Kidney (tissue), 14 donors: ENCODE data around the gene NSD1. TPM values are rescaled to one million over a fixed set of nuclear protein-coding genes. Genes with fewer than 3 reads are reported as not detected.
A peak's percentile ranks its signal among the peaks of the same experiment; 100 is the strongest.

Source experiments
- DNase-seq, 5 donors: peaks; one replicate each; pipeline ENCODE4 v3.0.0-alpha.2; 2013 to 2020
- FAIRE-seq: peaks from 2 replicates; lab custom pipeline; 2012; peaks lifted over from hg19 to GRCh38; lab: Jason Lieb, UNC
- H3K27ac ChIP-seq, 2 donors: one replicate each; pipeline ENCODE4 v1.7.0; 2013; ENCODE audit warnings: low read depth in 2 of 2, low read length in 2 of 2, inconsistent platforms in 1 of 2
- H3K27me3 ChIP-seq: one replicate; pipeline ENCODE4 v1.7.1; 2013; ENCODE audit warnings: low read length, inconsistent platforms; ENCODE audit not compliant: control insufficient read depth, insufficient read depth
- H3K36me3 ChIP-seq, 3 donors: one replicate each; pipeline versions ENCODE4 v1.7.0 to v1.7.1; 2013; ENCODE audit warnings: low read length in 3 of 3, control low read depth in 1 of 3, inconsistent platforms in 1 of 3; ENCODE audit not compliant: insufficient read depth in 3 of 3, control insufficient read depth in 2 of 3
- H3K4me1 ChIP-seq, 3 donors: one replicate each; pipeline versions ENCODE4 v1.7.0 to v1.7.1; 2013; ENCODE audit warnings: low read length in 3 of 3, inconsistent platforms in 1 of 3, low read depth in 1 of 3; ENCODE audit not compliant: control insufficient read depth in 2 of 3, insufficient read depth in 2 of 3
- H3K4me3 ChIP-seq, 3 donors: one replicate each; pipeline versions ENCODE4 v1.7.0 to v1.8.1; 2013; ENCODE audit warnings: low read length in 3 of 3, control low read depth in 1 of 3, inconsistent platforms in 1 of 3
- H3K9ac ChIP-seq, 3 donors: one replicate each; pipeline versions ENCODE4 v1.7.0 to v1.7.1; 2013; ENCODE audit warnings: low read length in 3 of 3, control low read depth in 1 of 3, inconsistent platforms in 1 of 3
- H3K9me3 ChIP-seq, 3 donors: one replicate each; pipeline versions ENCODE4 v1.7.0 to v1.7.1; 2013; ENCODE audit warnings: low read length in 3 of 3, control low read depth in 1 of 3, inconsistent platforms in 1 of 3; ENCODE audit not compliant: control insufficient read depth in 2 of 3, insufficient read depth in 1 of 3
- CTCF ChIP-seq: IDR thresholded peaks from 3 replicates; pipeline ENCODE4 v1.5.1; 2012; ENCODE audit warnings: mild to moderate bottlenecking, moderate library complexity, borderline replicate concordance; ENCODE audit not compliant: insufficient read depth; ENCODE audit errors: extremely low read depth
- intact Hi-C: fragments of 100-400 bp; cut with DNase I; formaldehyde crosslinking; loops from one replicate; pipeline ENCODE4 v1.11.1; 2022
- polyA plus RNA-seq: library from polyadenylated mRNA; stranded (reverse); fragments of 350-450 nt; fragmentation: Illumina TruSeq; extraction: RNeasy Lipid Tissue Mini Kit (QIAGEN cat#74804); gene quantifications from one replicate; pipeline ENCODE4 v1.2.3, GENCODE V29; 2014; ENCODE audit warnings: low read depth, low replicate concordance; ENCODE audit not compliant: insufficient read depth
- total RNA-seq: library from RNA; stranded (reverse); fragmentation: NEBNext Ultra II Directional; extraction: Animal tissue kit (Norgen Biotek cat#: 25700); gene quantifications from one replicate; pipeline ENCODE4 v1.2.1, GENCODE V29; 2021
- donor health status: control.
- donor health status: control.
- donor health status: control.
- donor health status: control.
- donor health status: control.
- donor health status: DM: yes; HTN: yes; CAD: no.
- donor health status: Normal renal cell carcinoma (clear cell type).

NSD1 gene
- total and polyA plus RNA-seq, 2 donors from 2014 or later: 6.0 to 99.1 TPM

- FAIRE-seq (no peak), DNase-seq (peak in 1 of 5 donors; percentile 35)
- Histone ChIP-seq H3K27me3 (no peaks in the 10 kb centered on the region), H3K4me1 (peaks cover 0 to 11% (median 0%) of the 10 kb centered on the region in 3 donors), H3K36me3 (no peaks in the 10 kb centered on the region), H3K9me3 (no peaks in the 10 kb centered on the region), H3K4me3 (no peak overlapping the region), H3K9ac (no peak overlapping the region), H3K27ac (no peak overlapping the region)
- intact Hi-C loops: no loop called here
- no peak for TF ChIP-seq CTCF
These were observed 180.1 kb downstream of the NSD1 start for GRCh38 chr5:177313561-177314259.

- Histone ChIP-seq H3K4me3 (no peak overlapping the region), H3K36me3 (no peaks in the 10 kb centered on the region), H3K9ac (no peak overlapping the region), H3K4me1 (peaks cover 0 to 11% (median 0%) of the 10 kb centered on the region in 3 donors), H3K9me3 (no peaks in the 10 kb centered on the region), H3K27ac (no peak overlapping the region), H3K27me3 (no peaks in the 10 kb centered on the region)
- intact Hi-C loops: no loop called here
- DNase-seq: peak in 1 of 5 donors; percentile 62
- no peak for TF ChIP-seq CTCF
- FAIRE-seq: no peak
These were observed 181.1 kb downstream of the NSD1 start for GRCh38 chr5:177314376-177315342.

- H3K9me3 ChIP-seq: no peaks in the 10 kb centered on the region
- DNase-seq (peak in 1 of 5 donors; percentile 50), FAIRE-seq (no peak)
- H3K4me3 ChIP-seq: no peak overlapping the region
- H3K36me3 ChIP-seq: no peaks in the 10 kb centered on the region
- TF ChIP-seq CTCF: no peak
- H3K9ac ChIP-seq: no peak overlapping the region
- intact Hi-C loops: no loop called here
- H3K27me3 ChIP-seq: no peaks in the 10 kb centered on the region
- H3K27ac ChIP-seq: no peak overlapping the region
- peaks cover 0 to 9% (median 0%) of the 10 kb centered on the region in 3 donors for H3K4me1 ChIP-seq
These were observed 181.8 kb downstream of the NSD1 start for GRCh38 chr5:177315411-177315810.
